ENCODE measurements around the gene RNF181.

DNA sequence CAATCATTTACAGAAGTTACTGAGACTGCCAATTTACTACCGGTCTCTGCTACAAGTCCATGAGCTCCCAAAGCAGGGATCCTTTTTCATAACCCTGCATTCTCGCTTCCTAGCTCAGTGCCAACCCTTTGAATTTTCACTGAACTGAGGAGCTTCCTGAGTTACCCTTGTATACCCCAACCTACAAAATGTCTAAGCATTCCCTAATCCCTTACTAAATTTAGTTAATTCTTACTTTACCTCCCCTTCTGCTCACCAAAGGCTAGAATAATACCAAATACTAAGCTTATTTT, 47.0 kb upstream of the RNF181 start:
- TF ChIP-seq, protein P1, sequence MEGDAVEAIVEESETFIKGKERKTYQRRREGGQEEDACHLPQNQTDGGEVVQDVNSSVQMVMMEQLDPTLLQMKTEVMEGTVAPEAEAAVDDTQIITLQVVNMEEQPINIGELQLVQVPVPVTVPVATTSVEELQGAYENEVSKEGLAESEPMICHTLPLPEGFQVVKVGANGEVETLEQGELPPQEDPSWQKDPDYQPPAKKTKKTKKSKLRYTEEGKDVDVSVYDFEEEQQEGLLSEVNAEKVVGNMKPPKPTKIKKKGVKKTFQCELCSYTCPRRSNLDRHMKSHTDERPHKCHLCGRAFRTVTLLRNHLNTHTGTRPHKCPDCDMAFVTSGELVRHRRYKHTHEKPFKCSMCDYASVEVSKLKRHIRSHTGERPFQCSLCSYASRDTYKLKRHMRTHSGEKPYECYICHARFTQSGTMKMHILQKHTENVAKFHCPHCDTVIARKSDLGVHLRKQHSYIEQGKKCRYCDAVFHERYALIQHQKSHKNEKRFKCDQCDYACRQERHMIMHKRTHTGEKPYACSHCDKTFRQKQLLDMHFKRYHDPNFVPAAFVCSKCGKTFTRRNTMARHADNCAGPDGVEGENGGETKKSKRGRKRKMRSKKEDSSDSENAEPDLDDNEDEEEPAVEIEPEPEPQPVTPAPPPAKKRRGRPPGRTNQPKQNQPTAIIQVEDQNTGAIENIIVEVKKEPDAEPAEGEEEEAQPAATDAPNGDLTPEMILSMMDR (IDR thresholded peaks at IDR 0.05) = no peak
- no peak for TF ChIP-seq POLR2AphosphoS5 (IDR thresholded peaks at IDR 0.05)

Data from suprapubic skin (tissue), 3 donors.